HepG2 (cell line): ENCODE data around the gene FER1L5. TPM values are rescaled to one million over a fixed set of nuclear protein-coding genes. Genes with fewer than 3 reads are reported as not detected.

ENCODE experiments used
- ATM ChIP-seq: fragments of 450-650 bp; IDR thresholded peaks from 2 replicates; pipeline ENCODE4 v1.7.1; 2017; ENCODE audit warnings: mild to moderate bottlenecking, borderline replicate concordance
- CAMTA2 ChIP-seq: sonication (generic); formaldehyde crosslinking; IDR thresholded peaks from 2 replicates; pipeline ENCODE4 v1.4.0; 2020; ENCODE audit warnings: mild to moderate bottlenecking, missing genetic modification reagents, borderline replicate concordance
- FOXK1 ChIP-seq: sonication (generic); formaldehyde crosslinking; IDR thresholded peaks from 2 replicates; pipeline ENCODE4 v1.4.0; 2020; ENCODE audit warnings: low read depth, missing genetic modification reagents, borderline replicate concordance
- GABPA ChIP-seq, 2 experiments: IDR thresholded peaks; 2 replicates each; pipeline ENCODE4 v1.6.1; 2011 to 2016; ENCODE audit warnings: low read depth in 2 of 2, low read length in 1 of 2, missing biosample characterization in 1 of 2, missing genetic modification characterization in 1 of 2
- GZF1 ChIP-seq: sonication (generic); formaldehyde crosslinking; IDR thresholded peaks from 2 replicates; pipeline ENCODE4 v1.5.1; 2020; ENCODE audit warnings: mild to moderate bottlenecking, missing genetic modification reagents
- HNRNPH1 ChIP-seq: fragments of 200-400 bp; formaldehyde crosslinking; optimal IDR thresholded peaks from 2 replicates; pipeline ENCODE3; 2017; ENCODE audit warnings: mild to moderate bottlenecking, low read depth, low read length
- NBN ChIP-seq: fragments of 450-650 bp; conservative IDR thresholded peaks from 2 replicates; pipeline ENCODE4 v1.6.1; 2017
- NFATC3 ChIP-seq: sonication (generic); formaldehyde crosslinking; IDR thresholded peaks from 2 replicates; pipeline ENCODE4 v1.5.1; 2020; ENCODE audit warnings: mild to moderate bottlenecking, missing genetic modification reagents
- RCOR2 ChIP-seq: IDR thresholded peaks from 2 replicates; pipeline ENCODE4 v1.6.1; 2016; ENCODE audit warnings: missing biosample characterization, missing genetic modification reagents
- SOX5 ChIP-seq: IDR thresholded peaks from 2 replicates; pipeline ENCODE4 v1.6.1; 2016; ENCODE audit warnings: borderline replicate concordance
- ZNF34 ChIP-seq: sonication (generic); formaldehyde crosslinking; IDR thresholded peaks from 2 replicates; pipeline ENCODE4 v1.4.0; 2020; ENCODE audit warnings: mild to moderate bottlenecking, missing genetic modification reagents, borderline replicate concordance
- ZNF878 ChIP-seq: sonication (generic); formaldehyde crosslinking; IDR thresholded peaks from 2 replicates; pipeline ENCODE4 v1.8.1; 2023; ENCODE audit warnings: mild to moderate bottlenecking, missing genetic modification reagents, moderate library complexity
- polyA plus RNA-seq, 8 experiments: library from polyadenylated mRNA; depleted of rRNA in 3 of 8; stranded (reverse) in 7 of 8; unstranded in 1 of 8; fragments of >200 nt; fragmentation: Illumina TruSeq in 4 of 8; extraction: Trizol in 4 of 8; gene quantifications; 2 replicates each; pipeline versions ENCODE4 v1.2.1 to v1.2.3, GENCODE V29; 2011 to 2016; ENCODE audit warnings: low read depth in 4 of 8, missing spikeins in 1 of 8, mixed read lengths in 1 of 8; ENCODE audit not compliant: insufficient read depth in 1 of 8
- total RNA-seq, 5 experiments: library from RNA; depleted of rRNA; stranded (reverse); fragments of >200 nt; fragmentation: Illumina TruSeq; extraction: Trizol; gene quantifications; 2 replicates each; pipeline ENCODE4 v1.2.3, GENCODE V29; 2016; ENCODE audit warnings: low read depth in 1 of 5
- TF ChIP-seq, protein P1 (sequence below): sonication (generic); formaldehyde crosslinking; IDR thresholded peaks from 2 replicates; pipeline ENCODE4 v1.4.0; 2020; ENCODE audit warnings: missing genetic modification reagents
- TF ChIP-seq, protein P2 (sequence below): sonication (generic); formaldehyde crosslinking; IDR thresholded peaks from 2 replicates; pipeline ENCODE4 v1.9.0; 2021; ENCODE audit warnings: missing genetic modification reagents, mild to moderate bottlenecking, borderline replicate concordance
- TF ChIP-seq, protein P3 (sequence below): sonication (generic); formaldehyde crosslinking; IDR thresholded peaks from 2 replicates; pipeline ENCODE4 v1.5.1; 2020; ENCODE audit warnings: missing genetic modification reagents, mild to moderate bottlenecking, borderline replicate concordance
- TF ChIP-seq, protein P4 (sequence below): sonication (generic); formaldehyde crosslinking; IDR thresholded peaks from 2 replicates; pipeline ENCODE4 v1.9.0; 2021; ENCODE audit warnings: missing genetic modification reagents, borderline replicate concordance
- TF ChIP-seq, protein P5 (sequence below): sonication (generic); formaldehyde crosslinking; IDR thresholded peaks from 2 replicates; pipeline ENCODE4 v1.8.0; 2022; ENCODE audit warnings: mild to moderate bottlenecking, missing genetic modification reagents; ENCODE audit not compliant: insufficient replicate concordance

The FER1L5 gene
- total and polyA plus RNA-seq, 2 of the 13 experiments (the other 11 are each of a cell fraction or from before 2014, with no cell fraction given) = 0.02 to 0.08 TPM

DNA sequence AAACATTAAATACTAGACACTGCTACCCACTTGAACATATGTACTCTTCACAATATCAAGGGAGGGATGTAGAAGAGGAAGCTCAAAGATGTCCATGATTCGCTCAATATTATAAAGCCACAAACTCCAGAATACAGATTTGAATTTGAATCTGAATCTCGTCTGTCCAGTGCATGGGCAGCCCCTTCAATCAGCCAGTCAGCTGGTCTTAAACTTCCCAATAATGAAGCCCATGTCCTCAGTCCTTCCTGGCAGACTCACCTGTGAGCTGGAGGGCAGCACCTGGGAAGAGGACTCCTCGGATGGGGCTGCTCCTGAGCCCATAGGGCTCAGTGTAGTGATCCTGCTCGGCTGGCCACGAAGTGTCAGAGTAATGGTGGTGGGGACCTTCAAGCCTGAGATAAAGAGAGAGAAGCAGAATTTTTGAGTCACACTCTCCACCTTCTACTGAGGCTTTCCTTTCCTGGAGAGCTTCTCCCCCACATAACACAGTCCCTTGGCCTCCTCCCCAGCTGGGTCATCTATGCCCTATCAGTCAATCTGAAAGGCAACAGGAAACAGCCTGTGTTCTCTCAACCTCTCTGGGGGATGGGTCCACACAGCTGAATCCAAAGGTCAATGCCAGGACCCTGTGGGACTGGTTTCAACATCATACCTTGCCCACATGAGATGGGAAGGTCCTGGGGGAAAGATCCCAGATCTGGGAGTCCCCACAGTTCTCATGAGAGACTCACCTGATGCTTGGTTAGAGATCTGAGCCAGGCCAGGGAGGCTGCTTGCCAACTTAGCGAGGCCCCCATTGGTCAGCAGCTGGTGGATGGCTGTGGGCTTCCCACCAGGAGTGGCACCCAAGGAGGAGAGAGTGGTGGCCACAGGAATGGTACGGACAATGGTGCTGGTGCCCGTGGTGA lies 40.9 kb upstream of the FER1L5 start (continued):
- peak; percentile 84; the same call in 1 of the 2 replicates for TF ChIP-seq FOXK1 (CRISPR knock-in tag)
- no peak for TF ChIP-seq GZF1 (CRISPR knock-in tag)
- peak; percentile 88 for TF ChIP-seq SOX5 (CRISPR knock-in tag)
- no peak for TF ChIP-seq NBN
- TF ChIP-seq, protein P1, sequence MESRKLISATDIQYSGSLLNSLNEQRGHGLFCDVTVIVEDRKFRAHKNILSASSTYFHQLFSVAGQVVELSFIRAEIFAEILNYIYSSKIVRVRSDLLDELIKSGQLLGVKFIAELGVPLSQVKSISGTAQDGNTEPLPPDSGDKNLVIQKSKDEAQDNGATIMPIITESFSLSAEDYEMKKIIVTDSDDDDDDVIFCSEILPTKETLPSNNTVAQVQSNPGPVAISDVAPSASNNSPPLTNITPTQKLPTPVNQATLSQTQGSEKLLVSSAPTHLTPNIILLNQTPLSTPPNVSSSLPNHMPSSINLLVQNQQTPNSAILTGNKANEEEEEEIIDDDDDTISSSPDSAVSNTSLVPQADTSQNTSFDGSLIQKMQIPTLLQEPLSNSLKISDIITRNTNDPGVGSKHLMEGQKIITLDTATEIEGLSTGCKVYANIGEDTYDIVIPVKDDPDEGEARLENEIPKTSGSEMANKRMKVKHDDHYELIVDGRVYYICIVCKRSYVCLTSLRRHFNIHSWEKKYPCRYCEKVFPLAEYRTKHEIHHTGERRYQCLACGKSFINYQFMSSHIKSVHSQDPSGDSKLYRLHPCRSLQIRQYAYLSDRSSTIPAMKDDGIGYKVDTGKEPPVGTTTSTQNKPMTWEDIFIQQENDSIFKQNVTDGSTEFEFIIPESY = 0 out of 2 replicates have a peak, but pooled peaks have one; percentile 28
- TF ChIP-seq HNRNPH1 = no peak
- no peak for TF ChIP-seq ATM
- TF ChIP-seq GABPA (IDR thresholded peaks at IDR 0.05; ENCODE audit: low read depth, low read length) = no peak
- peak; percentile 74 for TF ChIP-seq GABPA (CRISPR knock-in tag; IDR thresholded peaks at IDR 0.05; ENCODE audit: low read depth)
- TF ChIP-seq ZNF34 (CRISPR knock-in tag) = no peak
- TF ChIP-seq, protein P2, sequence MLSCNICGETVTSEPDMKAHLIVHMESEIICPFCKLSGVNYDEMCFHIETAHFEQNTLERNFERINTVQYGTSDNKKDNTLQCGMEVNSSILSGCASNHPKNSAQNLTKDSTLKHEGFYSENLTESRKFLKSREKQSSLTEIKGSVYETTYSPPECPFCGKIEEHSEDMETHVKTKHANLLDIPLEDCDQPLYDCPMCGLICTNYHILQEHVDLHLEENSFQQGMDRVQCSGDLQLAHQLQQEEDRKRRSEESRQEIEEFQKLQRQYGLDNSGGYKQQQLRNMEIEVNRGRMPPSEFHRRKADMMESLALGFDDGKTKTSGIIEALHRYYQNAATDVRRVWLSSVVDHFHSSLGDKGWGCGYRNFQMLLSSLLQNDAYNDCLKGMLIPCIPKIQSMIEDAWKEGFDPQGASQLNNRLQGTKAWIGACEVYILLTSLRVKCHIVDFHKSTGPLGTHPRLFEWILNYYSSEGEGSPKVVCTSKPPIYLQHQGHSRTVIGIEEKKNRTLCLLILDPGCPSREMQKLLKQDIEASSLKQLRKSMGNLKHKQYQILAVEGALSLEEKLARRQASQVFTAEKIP (CRISPR knock-in tag) = no peak
- no peak for TF ChIP-seq ZNF878 (CRISPR knock-in tag)
- TF ChIP-seq, protein P3, sequence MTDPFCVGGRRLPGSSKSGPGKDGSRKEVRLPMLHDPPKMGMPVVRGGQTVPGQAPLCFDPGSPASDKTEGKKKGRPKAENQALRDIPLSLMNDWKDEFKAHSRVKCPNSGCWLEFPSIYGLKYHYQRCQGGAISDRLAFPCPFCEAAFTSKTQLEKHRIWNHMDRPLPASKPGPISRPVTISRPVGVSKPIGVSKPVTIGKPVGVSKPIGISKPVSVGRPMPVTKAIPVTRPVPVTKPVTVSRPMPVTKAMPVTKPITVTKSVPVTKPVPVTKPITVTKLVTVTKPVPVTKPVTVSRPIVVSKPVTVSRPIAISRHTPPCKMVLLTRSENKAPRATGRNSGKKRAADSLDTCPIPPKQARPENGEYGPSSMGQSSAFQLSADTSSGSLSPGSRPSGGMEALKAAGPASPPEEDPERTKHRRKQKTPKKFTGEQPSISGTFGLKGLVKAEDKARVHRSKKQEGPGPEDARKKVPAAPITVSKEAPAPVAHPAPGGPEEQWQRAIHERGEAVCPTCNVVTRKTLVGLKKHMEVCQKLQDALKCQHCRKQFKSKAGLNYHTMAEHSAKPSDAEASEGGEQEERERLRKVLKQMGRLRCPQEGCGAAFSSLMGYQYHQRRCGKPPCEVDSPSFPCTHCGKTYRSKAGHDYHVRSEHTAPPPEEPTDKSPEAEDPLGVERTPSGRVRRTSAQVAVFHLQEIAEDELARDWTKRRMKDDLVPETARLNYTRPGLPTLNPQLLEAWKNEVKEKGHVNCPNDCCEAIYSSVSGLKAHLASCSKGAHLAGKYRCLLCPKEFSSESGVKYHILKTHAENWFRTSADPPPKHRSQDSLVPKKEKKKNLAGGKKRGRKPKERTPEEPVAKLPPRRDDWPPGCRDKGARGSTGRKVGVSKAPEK (CRISPR knock-in tag) = no peak
- no peak for TF ChIP-seq NFATC3
- TF ChIP-seq, protein P4, sequence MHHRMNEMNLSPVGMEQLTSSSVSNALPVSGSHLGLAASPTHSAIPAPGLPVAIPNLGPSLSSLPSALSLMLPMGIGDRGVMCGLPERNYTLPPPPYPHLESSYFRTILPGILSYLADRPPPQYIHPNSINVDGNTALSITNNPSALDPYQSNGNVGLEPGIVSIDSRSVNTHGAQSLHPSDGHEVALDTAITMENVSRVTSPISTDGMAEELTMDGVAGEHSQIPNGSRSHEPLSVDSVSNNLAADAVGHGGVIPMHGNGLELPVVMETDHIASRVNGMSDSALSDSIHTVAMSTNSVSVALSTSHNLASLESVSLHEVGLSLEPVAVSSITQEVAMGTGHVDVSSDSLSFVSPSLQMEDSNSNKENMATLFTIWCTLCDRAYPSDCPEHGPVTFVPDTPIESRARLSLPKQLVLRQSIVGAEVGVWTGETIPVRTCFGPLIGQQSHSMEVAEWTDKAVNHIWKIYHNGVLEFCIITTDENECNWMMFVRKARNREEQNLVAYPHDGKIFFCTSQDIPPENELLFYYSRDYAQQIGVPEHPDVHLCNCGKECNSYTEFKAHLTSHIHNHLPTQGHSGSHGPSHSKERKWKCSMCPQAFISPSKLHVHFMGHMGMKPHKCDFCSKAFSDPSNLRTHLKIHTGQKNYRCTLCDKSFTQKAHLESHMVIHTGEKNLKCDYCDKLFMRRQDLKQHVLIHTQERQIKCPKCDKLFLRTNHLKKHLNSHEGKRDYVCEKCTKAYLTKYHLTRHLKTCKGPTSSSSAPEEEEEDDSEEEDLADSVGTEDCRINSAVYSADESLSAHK (CRISPR knock-in tag) = no peak; the same call in 1 of the 2 replicates
- no peak; the same call in 1 of the 2 replicates for TF ChIP-seq CAMTA2 (CRISPR knock-in tag)
- TF ChIP-seq, protein P5, sequence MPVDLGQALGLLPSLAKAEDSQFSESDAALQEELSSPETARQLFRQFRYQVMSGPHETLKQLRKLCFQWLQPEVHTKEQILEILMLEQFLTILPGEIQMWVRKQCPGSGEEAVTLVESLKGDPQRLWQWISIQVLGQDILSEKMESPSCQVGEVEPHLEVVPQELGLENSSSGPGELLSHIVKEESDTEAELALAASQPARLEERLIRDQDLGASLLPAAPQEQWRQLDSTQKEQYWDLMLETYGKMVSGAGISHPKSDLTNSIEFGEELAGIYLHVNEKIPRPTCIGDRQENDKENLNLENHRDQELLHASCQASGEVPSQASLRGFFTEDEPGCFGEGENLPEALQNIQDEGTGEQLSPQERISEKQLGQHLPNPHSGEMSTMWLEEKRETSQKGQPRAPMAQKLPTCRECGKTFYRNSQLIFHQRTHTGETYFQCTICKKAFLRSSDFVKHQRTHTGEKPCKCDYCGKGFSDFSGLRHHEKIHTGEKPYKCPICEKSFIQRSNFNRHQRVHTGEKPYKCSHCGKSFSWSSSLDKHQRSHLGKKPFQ (CRISPR knock-in tag) = no peak
- peak; percentile 92; the same call in 1 of the 2 replicates for TF ChIP-seq RCOR2 (CRISPR knock-in tag)
